ENCODE measurements around the gene NFASC.

The NFASC gene

GRCh38 chr1:204870160-204870912 is at the start of gene NFASC:
Gene NFASC (plus strand): TSS chr1:204870862. CDS start chr1:204944316, 73,454 bp downstream.
- no peak for DNase-seq

- no peak for DNase-seq
These were observed 49.2 kb upstream of the NFASC start for GRCh38 chr1:204821476-204821875.

- no peak for DNase-seq
These were observed 48.7 kb upstream of the NFASC start for GRCh38 chr1:204821924-204822323.

GRCh38 chr1:204826970-204827369 is 43.7 kb upstream of the NFASC start:
- peak; percentile 38 to 49 for DNase-seq

- peak; percentile 74 to 81 for DNase-seq
These were observed 42.3 kb upstream of the NFASC start for GRCh38 chr1:204828352-204828850.

GRCh38 chr1:204829133-204829825 is 41.4 kb upstream of the NFASC start:
- DNase-seq, result no peak

GRCh38 chr1:204830747-204831146 is 39.9 kb upstream of the NFASC start:
- no peak for DNase-seq

- no peak for DNase-seq
These were observed 39.5 kb upstream of the NFASC start for GRCh38 chr1:204831186-204831585.

GRCh38 chr1:204834336-204834735 is 36.3 kb upstream of the NFASC start:
- DNase-seq, result no peak

- no peak for DNase-seq
These were observed 35.9 kb upstream of the NFASC start for GRCh38 chr1:204834752-204835151.

- DNase-seq, result no peak
These were observed 34.9 kb upstream of the NFASC start for GRCh38 chr1:204835737-204836136.

- no peak for DNase-seq
These were observed 33.8 kb upstream of the NFASC start for GRCh38 chr1:204836856-204837255.

GRCh38 chr1:204837440-204838084 is 33.1 kb upstream of the NFASC start:
- peak; percentile 26 to 32 for DNase-seq

GRCh38 chr1:204841316-204841715 is 29.3 kb upstream of the NFASC start:
- DNase-seq, result no peak

GRCh38 chr1:204841798-204842197 is 28.9 kb upstream of the NFASC start:
- no peak for DNase-seq

GRCh38 chr1:204842369-204842768 is 28.3 kb upstream of the NFASC start:
- DNase-seq, result no peak

GRCh38 chr1:204842892-204843291 is 27.8 kb upstream of the NFASC start:
- no peak for DNase-seq

- no peak for DNase-seq
These were observed 24.1 kb upstream of the NFASC start for GRCh38 chr1:204846546-204846945.

GRCh38 chr1:204848579-204848978 is 22.1 kb upstream of the NFASC start:
- no peak for DNase-seq

GRCh38 chr1:204852854-204853253 is 17.8 kb upstream of the NFASC start:
- no peak for DNase-seq

GRCh38 chr1:204853436-204853835 is 17.2 kb upstream of the NFASC start:
- no peak for DNase-seq

GRCh38 chr1:204854286-204854685 is 16.4 kb upstream of the NFASC start:
- no peak for DNase-seq

- DNase-seq, result no peak
These were observed 12.3 kb upstream of the NFASC start for GRCh38 chr1:204858363-204858821.

- no peak for DNase-seq
These were observed 10.8 kb upstream of the NFASC start for GRCh38 chr1:204859861-204860267.
